Right lobe of liver (tissue), 6 donors: ENCODE data around the gene C6orf132. TPM values are rescaled to one million over a fixed set of nuclear protein-coding genes. Genes with fewer than 3 reads are reported as not detected.

Experiments used
- ATAC-seq, 4 donors: fragments of 200-7000 bp; cut with Tn5 transposase; one replicate each; pipeline ENCODE4 v1.9.1; 2020; ENCODE audit warnings: mild to moderate bottlenecking in 4 of 4, moderate library complexity in 4 of 4
- DNase-seq, 3 donors: peaks; one replicate each; pipeline ENCODE4 v3.0.0-alpha.2; 2020
- H3K27ac ChIP-seq, 3 donors: fragments of 200-600 bp; one replicate each; pipeline ENCODE4 v1.8.0; 2022
- H3K27me3 ChIP-seq, 2 donors: fragments of 200-600 bp; one replicate each; pipeline ENCODE4 v1.8.0; 2022
- H3K36me3 ChIP-seq, 4 donors: fragments of 200-600 bp; sonication (generic) in 1 of 4; one replicate each; pipeline versions ENCODE4 v1.5.1 to v1.8.0; 2017 to 2022; ENCODE audit warnings: control low read depth in 1 of 4
- H3K4me1 ChIP-seq, 4 donors: fragments of 200-600 bp; sonication (generic) in 1 of 4; one replicate each; pipeline versions ENCODE4 v1.5.1 to v1.8.0; 2017 to 2022; ENCODE audit warnings: control low read depth in 1 of 4
- H3K4me3 ChIP-seq, 3 donors: fragments of 200-600 bp; one replicate each; pipeline ENCODE4 v1.8.0; 2022
- H3K9me3 ChIP-seq, 4 donors: fragments of 200-600 bp; sonication (generic) in 1 of 4; one replicate each; pipeline versions ENCODE4 v1.5.1 to v1.8.0; 2017 to 2022; ENCODE audit warnings: control low read depth in 1 of 4
- POLR2A ChIP-seq: fragments of 450-650 bp; IDR thresholded peaks from one replicate; pipeline ENCODE4 v1.6.1; 2017; ENCODE audit warnings: antibody characterized with exemption, mild to moderate bottlenecking
- WGBS: methylation state at CpG from one replicate; pipeline ENCODE4 v1.1.6; 2018; ENCODE audit warnings: low coverage, low lambda C conversion rate; ENCODE audit not compliant: insufficient coverage; ENCODE audit errors: missing lambda C conversion rate; 5-methylcytosine and 5-hydroxymethylcytosine counted together
- intact Hi-C, 2 donors: fragments of 100-400 bp; cut with DNase I; formaldehyde crosslinking; loops; one replicate each; pipeline versions ENCODE4 v1.11.2 to v1.14.1; 2022
- total RNA-seq, 6 experiments: library from RNA; depleted of rRNA in 2 of 6; stranded (reverse); fragments of >200 nt in 2 of 6; fragmentation: NEBNext Ultra II Directional in 3 of 6; extraction: Animal tissue kit (Norgen Biotek cat#: 25700) in 3 of 6; gene quantifications; one replicate each; pipeline versions ENCODE4 v1.1.0 to v1.2.4, GENCODE V29; 2016 to 2023
- TF ChIP-seq, protein P1 (sequence below), 4 donors: fragments of 200-600 bp in 3 of 4; fragments of 450-650 bp in 1 of 4; IDR thresholded peaks; one replicate each; pipeline versions ENCODE4 v1.5.1 to v1.8.0; 2016 to 2022; ENCODE audit warnings: antibody characterized with exemption in 4 of 4, mild to moderate bottlenecking in 2 of 4
- donor health status: DM: no; HTN: yes; CAD: no.
- donor health status: DM: no; HTN: no; CAD: no.
- donor health status: DM: no; HTN: no; CAD: no.
- donor health status: DM: no; HTN: yes; CAD: no.
- donor health status: DM: no; HTN: yes; CAD: no.

C6orf132 gene
- total RNA-seq, 6 experiments from 2014 or later = 0.07 to 0.74 (median 0.34) TPM

DNA sequence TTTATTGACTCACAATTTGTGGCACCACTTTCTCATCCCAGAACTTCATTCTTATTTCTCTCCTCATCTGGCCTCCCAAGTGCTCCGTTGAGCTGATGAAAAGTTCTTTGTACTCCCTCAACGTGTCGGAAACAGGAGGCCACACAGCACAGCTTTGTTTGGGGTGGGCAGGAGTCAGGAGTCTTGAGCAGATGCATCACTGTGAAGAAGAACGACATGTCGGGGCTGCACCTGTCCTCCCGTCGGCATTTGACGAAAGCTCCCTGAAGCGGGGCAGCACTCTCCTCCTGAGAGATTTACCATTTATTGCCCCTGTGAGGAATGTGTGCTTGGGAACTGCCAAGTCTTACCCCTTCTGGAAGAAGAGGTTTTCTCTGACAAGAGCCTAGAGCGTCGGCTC is 64.0 kb downstream of the C6orf132 start:
- intact Hi-C loops = loop anchor here (5.0 kb wide), 2 partner anchors 84 to 89 kb away; no protein-coding TSS in a partner anchor
- H3K27me3 ChIP-seq = no peaks in the 10 kb centered on the region
- no peak overlapping the region for H3K4me3 ChIP-seq
- 91% methylated on average over 10 of the region's 11 CpGs for WGBS
- DNase-seq (no peak), ATAC-seq (no peak)
- no peaks in the 10 kb centered on the region for H3K9me3 ChIP-seq
- no peak overlapping the region for H3K27ac ChIP-seq
- H3K36me3 ChIP-seq = peaks cover 0 to 32% (median 6%) of the 10 kb centered on the region in 4 donors
- no peaks in the 10 kb centered on the region for H3K4me1 ChIP-seq
- no peak for TF ChIP-seq POLR2A
- TF ChIP-seq, protein P1, sequence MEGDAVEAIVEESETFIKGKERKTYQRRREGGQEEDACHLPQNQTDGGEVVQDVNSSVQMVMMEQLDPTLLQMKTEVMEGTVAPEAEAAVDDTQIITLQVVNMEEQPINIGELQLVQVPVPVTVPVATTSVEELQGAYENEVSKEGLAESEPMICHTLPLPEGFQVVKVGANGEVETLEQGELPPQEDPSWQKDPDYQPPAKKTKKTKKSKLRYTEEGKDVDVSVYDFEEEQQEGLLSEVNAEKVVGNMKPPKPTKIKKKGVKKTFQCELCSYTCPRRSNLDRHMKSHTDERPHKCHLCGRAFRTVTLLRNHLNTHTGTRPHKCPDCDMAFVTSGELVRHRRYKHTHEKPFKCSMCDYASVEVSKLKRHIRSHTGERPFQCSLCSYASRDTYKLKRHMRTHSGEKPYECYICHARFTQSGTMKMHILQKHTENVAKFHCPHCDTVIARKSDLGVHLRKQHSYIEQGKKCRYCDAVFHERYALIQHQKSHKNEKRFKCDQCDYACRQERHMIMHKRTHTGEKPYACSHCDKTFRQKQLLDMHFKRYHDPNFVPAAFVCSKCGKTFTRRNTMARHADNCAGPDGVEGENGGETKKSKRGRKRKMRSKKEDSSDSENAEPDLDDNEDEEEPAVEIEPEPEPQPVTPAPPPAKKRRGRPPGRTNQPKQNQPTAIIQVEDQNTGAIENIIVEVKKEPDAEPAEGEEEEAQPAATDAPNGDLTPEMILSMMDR (IDR thresholded peaks at IDR 0.05) = no peak

DNA sequence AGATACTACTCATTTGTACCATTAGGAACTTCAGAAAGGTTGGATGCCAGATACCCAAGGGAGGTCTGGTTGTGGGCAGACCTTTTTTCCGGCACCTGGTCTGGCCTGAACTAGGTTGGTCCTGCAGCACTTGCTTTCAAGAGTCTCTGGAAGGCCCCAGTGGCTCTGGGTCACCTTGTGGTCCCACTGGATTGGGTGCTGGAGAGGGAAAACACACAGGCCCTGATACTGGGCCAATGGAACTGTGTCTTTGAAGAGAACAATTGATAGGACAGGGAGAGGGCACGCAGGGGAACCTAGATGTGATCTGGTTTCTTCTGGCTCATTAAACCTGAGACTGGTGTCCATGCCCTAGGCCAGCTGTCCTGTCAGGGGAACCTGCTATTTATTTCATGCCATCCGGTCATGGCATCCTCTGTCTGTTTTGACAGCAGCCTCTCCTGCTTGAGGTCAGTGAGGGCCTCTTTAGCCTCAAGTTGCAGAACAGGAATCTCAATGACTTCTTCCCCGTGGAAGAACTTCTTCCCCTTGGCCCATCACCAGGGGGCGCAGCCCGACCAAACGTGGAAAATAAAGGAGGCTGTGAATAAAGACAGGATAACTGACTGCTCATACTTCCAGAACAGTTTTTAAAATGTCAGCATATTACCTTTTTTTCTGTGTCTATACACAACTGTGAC is 67.1 kb downstream of the C6orf132 start:
- H3K27me3 ChIP-seq = no peaks in the 10 kb centered on the region
- WGBS = 22% methylated on average over 6 of the region's 7 CpGs
- peak; percentile 72 to 74 (median 73) for DNase-seq
- no peaks in the 10 kb centered on the region for H3K4me1 ChIP-seq
- H3K36me3 ChIP-seq = peaks cover 0 to 55% (median 19%) of the 10 kb centered on the region in 4 donors
- intact Hi-C loops = loop anchor here (5.0 kb wide), 2 partner anchors 87 to 92 kb away; no protein-coding TSS in a partner anchor
- no peaks in the 10 kb centered on the region for H3K9me3 ChIP-seq
- no peak overlapping the region for H3K4me3 ChIP-seq
- TF ChIP-seq, protein P1 (IDR thresholded peaks at IDR 0.05) = peak; percentile 67 to 83 (median 76)
- TF ChIP-seq POLR2A = no peak
- no peak overlapping the region for H3K27ac ChIP-seq
- peak; percentile 67 to 84 (median 74) for ATAC-seq

DNA sequence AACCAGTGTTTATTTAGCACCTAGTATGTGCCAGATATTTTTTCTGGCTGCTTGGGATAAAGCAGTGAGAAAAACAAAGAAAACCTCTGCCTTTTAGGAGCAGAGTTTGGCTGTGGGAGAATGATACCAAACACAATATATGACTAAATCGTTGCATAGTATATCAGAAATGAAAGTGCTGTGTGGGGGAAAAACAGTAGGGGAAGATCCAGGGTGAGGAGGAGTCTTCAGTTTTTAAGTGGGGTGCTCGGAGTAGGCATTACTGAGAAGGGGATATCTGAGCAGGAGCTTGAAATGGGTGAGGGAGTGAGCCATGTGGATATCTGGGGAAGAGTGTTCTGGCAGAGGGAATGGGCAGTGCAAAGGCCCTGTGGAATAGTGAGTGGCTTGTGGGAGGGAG is 69.1 kb downstream of the C6orf132 start:
- no peak for ATAC-seq
- Histone ChIP-seq H3K36me3 (peaks cover 0 to 59% (median 29%) of the 10 kb centered on the region in 4 donors), H3K4me1 (no peaks in the 10 kb centered on the region), H3K27me3 (no peaks in the 10 kb centered on the region), H3K9me3 (no peaks in the 10 kb centered on the region), H3K4me3 (no peak overlapping the region), H3K27ac (no peak overlapping the region)
- TF ChIP-seq POLR2A = no peak
- TF ChIP-seq, protein P1 (IDR thresholded peaks at IDR 0.05) = no peak
- DNase-seq = no peak
- intact Hi-C loops = no loop called here
- 56% methylated on average over 2 of the region's 2 CpGs for WGBS

DNA sequence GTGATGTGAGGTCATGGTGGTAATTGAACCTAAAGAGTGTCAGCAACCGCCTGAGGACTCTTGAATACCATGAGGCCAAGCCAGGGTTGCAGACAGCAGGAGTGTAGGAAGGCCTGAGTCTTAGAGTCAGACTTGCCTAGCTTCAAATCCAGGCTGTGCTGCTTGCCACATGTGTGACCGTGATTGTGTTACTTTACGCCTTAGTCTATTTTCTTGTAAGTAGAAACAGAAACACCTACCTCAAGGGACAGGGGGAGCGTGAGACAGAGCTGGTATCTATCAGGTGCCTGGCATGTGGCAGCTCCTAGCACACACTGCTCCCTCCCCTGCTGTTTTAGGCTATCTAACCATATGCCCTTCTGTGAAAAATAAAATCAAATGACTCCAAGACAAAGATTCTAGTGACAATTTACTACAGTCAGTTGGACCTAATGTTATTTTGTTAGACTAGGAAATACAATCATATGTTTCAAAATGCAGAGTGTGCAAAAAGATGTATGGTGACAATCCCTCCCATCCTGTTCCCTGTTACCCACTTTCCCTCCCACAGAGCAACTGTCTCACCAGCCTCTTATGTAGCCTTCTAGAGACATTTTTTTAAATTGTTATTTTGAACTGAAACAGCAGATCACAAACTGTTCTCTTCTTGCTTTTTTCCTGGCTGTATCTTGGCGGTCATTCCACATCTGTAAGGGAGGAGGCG is 70.4 kb downstream of the C6orf132 start:
- Histone ChIP-seq H3K4me3 (no peak overlapping the region), H3K36me3 (peaks cover 0 to 59% (median 32%) of the 10 kb centered on the region in 4 donors), H3K4me1 (no peaks in the 10 kb centered on the region), H3K9me3 (no peaks in the 10 kb centered on the region), H3K27me3 (no peaks in the 10 kb centered on the region), H3K27ac (no peak overlapping the region)
- WGBS = 63% methylated on average over 4 of the region's 6 CpGs
- intact Hi-C loops = no loop called here
- ATAC-seq = no peak
- TF ChIP-seq, protein P1 (IDR thresholded peaks at IDR 0.05) = no peak
- no peak for TF ChIP-seq POLR2A
- DNase-seq = no peak
